ENCODE data around the gene RELN. TPM values are rescaled to one million over a fixed set of nuclear protein-coding genes. Genes with fewer than 3 reads are reported as not detected.

RELN gene
- total RNA-seq, 1 donor from 2014 or later: not detected

- Histone ChIP-seq H3K36me3 (ENCODE audit: control insufficient read depth, insufficient read depth, low read length) (no peaks in the 10 kb centered on the region), H3K4me3 (ENCODE audit: low read depth, low read length) (no peak overlapping the region), H3K27me3 (ENCODE audit: control insufficient read depth, insufficient read depth, low read length) (no peaks in the 10 kb centered on the region)
- FAIRE-seq (peak; percentile 89), DNase-seq (ENCODE audit: low read depth) (no peak)
- TF ChIP-seq, protein P1, sequence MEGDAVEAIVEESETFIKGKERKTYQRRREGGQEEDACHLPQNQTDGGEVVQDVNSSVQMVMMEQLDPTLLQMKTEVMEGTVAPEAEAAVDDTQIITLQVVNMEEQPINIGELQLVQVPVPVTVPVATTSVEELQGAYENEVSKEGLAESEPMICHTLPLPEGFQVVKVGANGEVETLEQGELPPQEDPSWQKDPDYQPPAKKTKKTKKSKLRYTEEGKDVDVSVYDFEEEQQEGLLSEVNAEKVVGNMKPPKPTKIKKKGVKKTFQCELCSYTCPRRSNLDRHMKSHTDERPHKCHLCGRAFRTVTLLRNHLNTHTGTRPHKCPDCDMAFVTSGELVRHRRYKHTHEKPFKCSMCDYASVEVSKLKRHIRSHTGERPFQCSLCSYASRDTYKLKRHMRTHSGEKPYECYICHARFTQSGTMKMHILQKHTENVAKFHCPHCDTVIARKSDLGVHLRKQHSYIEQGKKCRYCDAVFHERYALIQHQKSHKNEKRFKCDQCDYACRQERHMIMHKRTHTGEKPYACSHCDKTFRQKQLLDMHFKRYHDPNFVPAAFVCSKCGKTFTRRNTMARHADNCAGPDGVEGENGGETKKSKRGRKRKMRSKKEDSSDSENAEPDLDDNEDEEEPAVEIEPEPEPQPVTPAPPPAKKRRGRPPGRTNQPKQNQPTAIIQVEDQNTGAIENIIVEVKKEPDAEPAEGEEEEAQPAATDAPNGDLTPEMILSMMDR (IDR thresholded peaks at IDR 0.05; ENCODE audit: insufficient read depth, low read length, severe bottlenecking): no peak
These were observed 59.6 kb downstream of the RELN start for GRCh38 chr7:103929901-103930311.

DNA sequence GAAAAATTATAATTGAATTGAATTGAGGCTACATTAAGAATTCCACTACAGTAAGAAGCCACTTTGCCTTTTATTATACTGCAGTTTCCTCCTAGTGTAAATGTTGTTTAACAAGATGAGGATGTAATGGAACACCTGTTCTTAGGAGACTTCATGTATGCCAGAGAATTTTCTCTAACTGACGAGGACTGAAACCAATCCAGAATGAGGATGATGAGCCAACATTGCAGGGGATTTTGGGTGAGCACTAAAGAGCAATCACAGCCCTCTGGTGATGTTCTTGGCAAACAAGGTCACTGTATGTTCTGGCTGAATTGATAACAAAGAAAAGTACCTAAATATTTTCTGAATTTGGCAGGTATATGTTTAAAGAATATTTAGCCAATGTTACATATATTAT, 60.9 kb downstream of the RELN start:
- H3K4me3 ChIP-seq (ENCODE audit: low read depth, low read length): no peak overlapping the region
- FAIRE-seq: no peak
- no peaks in the 10 kb centered on the region for H3K27me3 ChIP-seq (ENCODE audit: control insufficient read depth, insufficient read depth, low read length)
- no peak for DNase-seq (ENCODE audit: low read depth)
- no peaks in the 10 kb centered on the region for H3K36me3 ChIP-seq (ENCODE audit: control insufficient read depth, insufficient read depth, low read length)
- TF ChIP-seq, protein P1 (IDR thresholded peaks at IDR 0.05; ENCODE audit: insufficient read depth, low read length, severe bottlenecking): no peak

GRCh38 chr7:103924184-103924583, 65.3 kb downstream of the RELN start:
- Histone ChIP-seq H3K4me3 (ENCODE audit: low read depth, low read length) (no peak overlapping the region), H3K27me3 (ENCODE audit: control insufficient read depth, insufficient read depth, low read length) (no peaks in the 10 kb centered on the region), H3K36me3 (ENCODE audit: control insufficient read depth, insufficient read depth, low read length) (no peaks in the 10 kb centered on the region)
- no peak for FAIRE-seq
- TF ChIP-seq, protein P1 (IDR thresholded peaks at IDR 0.05; ENCODE audit: insufficient read depth, low read length, severe bottlenecking): no peak
- no peak for DNase-seq (ENCODE audit: low read depth)

- H3K4me3 ChIP-seq (ENCODE audit: low read depth, low read length): no peak overlapping the region
- no peaks in the 10 kb centered on the region for H3K36me3 ChIP-seq (ENCODE audit: control insufficient read depth, insufficient read depth, low read length)
- TF ChIP-seq, protein P1 (IDR thresholded peaks at IDR 0.05; ENCODE audit: insufficient read depth, low read length, severe bottlenecking): no peak
- DNase-seq (ENCODE audit: low read depth) (no peak), FAIRE-seq (no peak)
- no peaks in the 10 kb centered on the region for H3K27me3 ChIP-seq (ENCODE audit: control insufficient read depth, insufficient read depth, low read length)
These were observed 67.1 kb downstream of the RELN start for GRCh38 chr7:103922407-103922806.

DNA sequence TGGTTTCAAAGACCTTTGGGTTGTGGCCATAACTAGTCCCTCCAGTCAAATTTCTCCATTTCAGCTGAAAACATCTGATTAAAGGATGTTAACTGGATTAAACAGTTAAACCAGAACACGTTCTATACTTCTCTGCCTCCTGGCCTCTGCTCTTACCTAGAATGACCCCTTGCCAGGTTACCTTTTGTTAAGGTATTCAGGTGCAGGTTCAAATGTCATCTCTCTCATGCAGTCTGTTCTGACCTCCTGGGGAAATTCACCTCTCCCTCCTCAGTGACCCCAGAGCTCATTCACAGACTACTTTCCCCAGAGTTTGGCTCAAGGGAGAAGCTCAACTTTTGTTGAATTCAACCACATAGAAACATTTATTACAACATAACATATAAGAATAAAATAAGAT, 67.8 kb downstream of the RELN start:
- no peaks in the 10 kb centered on the region for H3K27me3 ChIP-seq (ENCODE audit: control insufficient read depth, insufficient read depth, low read length)
- no peak overlapping the region for H3K4me3 ChIP-seq (ENCODE audit: low read depth, low read length)
- FAIRE-seq (no peak), DNase-seq (ENCODE audit: low read depth) (no peak)
- TF ChIP-seq, protein P1 (IDR thresholded peaks at IDR 0.05; ENCODE audit: insufficient read depth, low read length, severe bottlenecking): no peak
- H3K36me3 ChIP-seq (ENCODE audit: control insufficient read depth, insufficient read depth, low read length): no peaks in the 10 kb centered on the region

DNA sequence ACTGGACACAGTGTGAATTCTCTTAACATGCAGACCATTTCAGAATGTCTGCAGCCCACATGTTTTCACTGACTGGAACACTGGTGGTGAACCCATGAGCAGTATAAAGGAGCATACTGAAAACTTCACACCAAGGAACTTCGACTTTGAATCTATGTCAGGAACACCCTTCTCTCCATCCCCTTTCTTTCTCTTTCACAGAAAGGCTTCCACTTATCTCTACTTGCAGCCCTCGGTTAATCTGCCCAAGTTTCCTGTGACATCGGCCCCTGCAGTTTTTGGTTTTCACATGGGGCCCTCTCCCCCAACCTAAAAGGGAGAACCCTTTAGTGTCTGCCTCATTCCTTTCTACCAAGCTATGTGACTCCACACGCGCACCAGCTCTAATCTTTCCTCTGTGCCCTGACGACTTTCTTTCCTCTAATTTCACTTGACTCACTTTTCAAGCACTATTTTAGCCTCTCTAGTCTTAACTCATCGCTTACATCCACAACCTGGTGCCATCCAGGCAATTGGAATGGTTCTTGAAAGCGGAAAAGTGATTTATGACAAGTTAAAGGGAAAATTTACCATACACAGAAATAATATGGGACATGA, 70.1 kb downstream of the RELN start:
- no peak for FAIRE-seq
- Histone ChIP-seq H3K36me3 (ENCODE audit: control insufficient read depth, insufficient read depth, low read length) (no peaks in the 10 kb centered on the region), H3K27me3 (ENCODE audit: control insufficient read depth, insufficient read depth, low read length) (no peaks in the 10 kb centered on the region), H3K4me3 (ENCODE audit: low read depth, low read length) (no peak overlapping the region)
- no peak for DNase-seq (ENCODE audit: low read depth)
- TF ChIP-seq, protein P1 (IDR thresholded peaks at IDR 0.05; ENCODE audit: insufficient read depth, low read length, severe bottlenecking): no peak
